ENCODE data around the gene KLHL42. TPM values are rescaled to one million over a fixed set of nuclear protein-coding genes. Genes with fewer than 3 reads are reported as not detected.
A peak's percentile ranks its signal among the peaks of the same experiment; 100 is the strongest.
"Not testable (repeated sequence)": the region's sequence is repeated elsewhere in the genome, so short reads cannot be mapped to it uniquely, and the experiment has no call there.

KLHL42 gene
- total and polyA plus RNA-seq, 9 of the 15 experiments (the other 6 are each of a cell fraction or from before 2014, with no cell fraction given): 1.5 to 11.8 (median 9.6) TPM

DNA sequence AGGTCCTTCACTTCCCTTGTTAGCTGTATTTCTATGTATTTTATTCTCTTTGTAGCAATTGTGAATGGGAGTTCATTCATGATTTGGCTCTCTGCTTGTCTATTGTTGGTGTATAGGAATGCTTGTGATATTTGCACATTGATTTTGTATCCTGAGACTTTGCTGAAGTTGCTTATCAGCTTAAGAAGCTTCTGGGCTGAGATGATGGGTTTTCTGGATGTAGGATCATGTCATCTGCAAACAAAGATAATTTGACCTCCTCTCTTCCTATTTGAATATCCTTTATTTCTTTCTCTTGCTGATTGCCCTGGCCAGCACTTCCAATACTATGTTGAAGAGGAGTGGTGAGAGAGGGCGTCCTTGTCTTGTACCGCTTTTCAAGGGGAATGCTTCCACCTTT lies 67.3 kb downstream of the KLHL42 start:
- intact Hi-C loops (cut with micrococcal nuclease): loop anchor here (10.0 kb wide), 1 partner anchor 98 kb away; no protein-coding TSS in a partner anchor
- H3K4me2 ChIP-seq (ENCODE audit: insufficient read depth, low read length); H3K27ac ChIP-seq (ENCODE audit: extremely low read depth, low read depth, low read length); H3K36me3 ChIP-seq (ENCODE audit: control insufficient read depth, insufficient read depth, low read length); H3K9me1 ChIP-seq (ENCODE audit: control insufficient read depth, insufficient read depth, low read length); H3K27me3 ChIP-seq (ENCODE audit: control insufficient read depth in 2 of 2, insufficient read depth in 2 of 2, low read length in 2 of 2); H3K4me3 ChIP-seq; CTCF ChIA-PET (ENCODE audit: low intra/inter-chr PET ratio); H4K20me1 ChIP-seq (replicated peaks; ENCODE audit: control insufficient read depth, insufficient read depth, low read length); FAIRE-seq; H3K79me2 ChIP-seq (ENCODE audit: control insufficient read depth, insufficient read depth, low read length); in situ Hi-C loops (cut with MboI); BruUV-seq (replicated peaks); ATAC-seq; POLR2A ChIA-PET; H3K9ac ChIP-seq (ENCODE audit: insufficient read depth in 1 of 2, low read depth in 2 of 2, low read length in 2 of 2); H3K9me3 ChIP-seq (replicated peaks; ENCODE audit: control insufficient read depth, insufficient read depth, low read depth, low read length); H2AFZ ChIP-seq (ENCODE audit: low read depth, low read length): not testable (repeated sequence)
- DNase-seq (ENCODE audit: extremely low read depth in 1 of 4, low spot score in 3 of 4): peak in 1 of 4 experiments; percentile 30
- 16% methylated on average over 2 of the region's 2 CpGs for WGBS (ENCODE audit: insufficient coverage, low coverage, missing lambda C conversion rate)
- TF ChIP-seq CBFA2T2 (conservative IDR thresholded peaks at IDR 0.05) (peak; percentile 54), CBFA2T3 (IDR thresholded peaks at IDR 0.05) (peak; percentile 68; the same call in 1 of the 2 replicates), TRIM24 (IDR thresholded peaks at IDR 0.05) (0 out of 4 replicates have a peak, but pooled peaks of 1 of the 2 experiments have one; percentile 14), TCF3 (CRISPR knock-in tag; IDR thresholded peaks at IDR 0.05) (peak; percentile 43), EP300 (IDR thresholded peaks at IDR 0.05; ENCODE audit: low read length) (peak; percentile 23; the same call in 1 of the 2 replicates), NCOR1 (IDR thresholded peaks at IDR 0.05) (peak; percentile 33; the same call in 1 of the 2 replicates), TAL1 (IDR thresholded peaks at IDR 0.05) (peak; percentile 49; the same call in 1 of the 2 replicates), CTBP1 (IDR thresholded peaks at IDR 0.05; ENCODE audit: borderline replicate concordance) (0 out of 2 replicates have a peak, but pooled peaks have one; percentile 16), ARID1B (IDR thresholded peaks at IDR 0.05) (peak; percentile 75), SOX6 (IDR thresholded peaks at IDR 0.05) (peak; percentile 44)
- H3K4me1 ChIP-seq (replicated peaks in 1 of 2; ENCODE audit: control insufficient read depth in 2 of 2, insufficient read depth in 2 of 2, low read length in 2 of 2): peaks cover 17 to 25% of the 10 kb centered on the region in 2 experiments; a peak in 4 of 5 replicates

Data from K562 (cell line).